NCI-H187 (cell line): ENCODE measurements around the gene MARCHF9.

Experiments used
- DNase-seq, 2 experiments: peaks; one replicate each; lab custom pipeline; 2025; lab: John Stamatoyannopoulos, UW

The MARCHF9 gene

GRCh38 chr12:57724936-57725740 is 29.8 kb upstream of the MARCHF9 start:
- no peak for DNase-seq

- DNase-seq: no peak
These were observed 29.1 kb upstream of the MARCHF9 start for GRCh38 chr12:57725851-57726150.

- DNase-seq: peak; percentile 45 to 91
These were observed 28.6 kb upstream of the MARCHF9 start for GRCh38 chr12:57726151-57726883.

- peak in 1 of 2 experiments; percentile 19 for DNase-seq
These were observed 27.8 kb upstream of the MARCHF9 start for GRCh38 chr12:57726884-57727757.

- DNase-seq: no peak
These were observed 27.0 kb upstream of the MARCHF9 start for GRCh38 chr12:57727758-57728395.

- no peak for DNase-seq
These were observed 25.5 kb upstream of the MARCHF9 start for GRCh38 chr12:57729321-57729844.

- DNase-seq: no peak
These were observed 24.4 kb upstream of the MARCHF9 start for GRCh38 chr12:57730336-57731067.

- DNase-seq: no peak
These were observed 23.4 kb upstream of the MARCHF9 start for GRCh38 chr12:57731411-57732080.

GRCh38 chr12:57732270-57732669 is 22.6 kb upstream of the MARCHF9 start:
- no peak for DNase-seq

GRCh38 chr12:57732726-57733593 is 21.9 kb upstream of the MARCHF9 start:
- no peak for DNase-seq

- DNase-seq: no peak
These were observed 21.0 kb upstream of the MARCHF9 start for GRCh38 chr12:57733928-57734327.

GRCh38 chr12:57734591-57734990 is 20.3 kb upstream of the MARCHF9 start:
- no peak for DNase-seq

- DNase-seq: no peak
These were observed 19.6 kb upstream of the MARCHF9 start for GRCh38 chr12:57735198-57735855.

GRCh38 chr12:57735952-57736740 is 18.8 kb upstream of the MARCHF9 start:
- no peak for DNase-seq

GRCh38 chr12:57736741-57737466 is 18.0 kb upstream of the MARCHF9 start:
- DNase-seq: no peak

- no peak for DNase-seq
These were observed 17.1 kb upstream of the MARCHF9 start for GRCh38 chr12:57737467-57738460.
